Measurements from ENCODE around the gene CNR1. TPM values are rescaled to one million over a fixed set of nuclear protein-coding genes. Genes with fewer than 3 reads are reported as not detected.

CNR1 gene
- total RNA-seq, 4 donors from 2014 or later = 0.38 to 7.2 (median 2.7) TPM

DNA sequence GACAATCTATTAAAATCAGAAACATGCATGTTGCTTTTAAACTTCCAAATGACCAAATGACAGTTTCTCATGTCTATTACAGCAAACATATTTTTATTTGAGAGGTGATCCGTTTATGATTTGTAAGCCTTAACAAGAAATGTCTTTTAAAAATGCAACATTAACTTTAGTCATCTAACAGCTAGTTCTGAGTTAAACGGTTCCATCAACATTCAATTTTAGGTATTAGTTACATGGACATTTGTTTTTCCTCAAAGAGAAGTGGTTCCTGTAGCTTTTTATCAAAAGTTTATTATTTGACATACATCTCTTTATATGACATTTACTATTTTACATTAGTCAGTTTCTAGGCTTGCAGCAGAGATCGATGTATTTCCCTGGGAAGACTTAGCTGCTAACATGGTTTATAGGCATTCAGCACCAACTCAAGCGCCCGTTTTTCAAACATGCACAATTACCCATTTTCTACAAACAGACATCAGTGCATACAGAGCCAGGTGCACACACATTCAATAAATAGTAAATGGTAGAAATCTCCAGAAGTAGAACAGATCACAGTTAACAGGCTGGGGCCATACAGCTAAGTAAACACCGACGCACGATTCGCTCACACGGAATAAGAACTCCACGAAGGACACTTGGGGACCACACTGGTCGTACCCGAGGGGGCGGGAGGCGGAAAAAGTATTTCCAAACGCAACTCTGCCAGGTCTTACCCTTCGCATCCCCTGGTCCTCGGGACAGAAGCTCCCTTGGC lies 882 bp downstream of the CNR1 start:
- WGBS, 2 donors = 6 to 12% methylated on average over 12 to 16 of the region's 18 CpGs
- H3K27me3 ChIP-seq = peaks cover 8 to 86% (median 14%) of the 10 kb centered on the region in 4 donors

DNA sequence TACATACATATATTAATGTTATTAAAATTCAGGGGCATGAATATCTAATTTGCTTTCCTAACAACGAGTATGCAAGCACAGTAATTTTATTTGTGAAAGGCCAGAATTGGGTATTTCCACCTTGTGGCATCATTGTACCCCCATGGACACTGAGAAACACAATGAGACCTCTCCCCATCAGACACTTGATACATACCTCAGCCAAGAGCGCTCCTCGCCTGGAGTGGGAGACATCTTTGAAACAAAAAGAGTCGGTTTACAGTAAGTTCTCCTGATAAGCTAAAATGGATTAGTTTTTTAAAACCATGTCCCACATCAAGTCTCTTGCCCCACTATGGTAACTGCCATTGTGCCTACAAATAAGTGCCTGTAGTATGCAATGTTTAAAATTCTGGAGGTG lies 2.1 kb downstream of the CNR1 start:
- intact Hi-C loops (cut with DNase I) = no loop called here
- H3K4me3 ChIP-seq = peak overlapping the region in 2 of 4 donors; percentile 57 to 70
- H3K4me1 ChIP-seq = peaks cover 10 to 25% (median 21%) of the 10 kb centered on the region in 3 donors
- DNase-seq = no peak
- peaks cover 8 to 81% (median 14%) of the 10 kb centered on the region in 4 donors for H3K27me3 ChIP-seq
- 72 to 78% methylated on average over 4 of the region's 4 CpGs for WGBS, 2 donors
- H3K27ac ChIP-seq = no peak overlapping the region
- H3K9me3 ChIP-seq = no peaks in the 10 kb centered on the region
- H3K36me3 ChIP-seq = no peaks in the 10 kb centered on the region
- TF ChIP-seq POLR2A (IDR thresholded peaks at IDR 0.05) = no peak
- TF ChIP-seq, protein P1, sequence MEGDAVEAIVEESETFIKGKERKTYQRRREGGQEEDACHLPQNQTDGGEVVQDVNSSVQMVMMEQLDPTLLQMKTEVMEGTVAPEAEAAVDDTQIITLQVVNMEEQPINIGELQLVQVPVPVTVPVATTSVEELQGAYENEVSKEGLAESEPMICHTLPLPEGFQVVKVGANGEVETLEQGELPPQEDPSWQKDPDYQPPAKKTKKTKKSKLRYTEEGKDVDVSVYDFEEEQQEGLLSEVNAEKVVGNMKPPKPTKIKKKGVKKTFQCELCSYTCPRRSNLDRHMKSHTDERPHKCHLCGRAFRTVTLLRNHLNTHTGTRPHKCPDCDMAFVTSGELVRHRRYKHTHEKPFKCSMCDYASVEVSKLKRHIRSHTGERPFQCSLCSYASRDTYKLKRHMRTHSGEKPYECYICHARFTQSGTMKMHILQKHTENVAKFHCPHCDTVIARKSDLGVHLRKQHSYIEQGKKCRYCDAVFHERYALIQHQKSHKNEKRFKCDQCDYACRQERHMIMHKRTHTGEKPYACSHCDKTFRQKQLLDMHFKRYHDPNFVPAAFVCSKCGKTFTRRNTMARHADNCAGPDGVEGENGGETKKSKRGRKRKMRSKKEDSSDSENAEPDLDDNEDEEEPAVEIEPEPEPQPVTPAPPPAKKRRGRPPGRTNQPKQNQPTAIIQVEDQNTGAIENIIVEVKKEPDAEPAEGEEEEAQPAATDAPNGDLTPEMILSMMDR (IDR thresholded peaks at IDR 0.05) = no peak

More for the DNA sequence above, 882 bp downstream of the CNR1 start:
- Histone ChIP-seq H3K27ac (peak overlapping the region in 2 of 4 donors; percentile 61 to 75), H3K9me3 (no peaks in the 10 kb centered on the region), H3K36me3 (no peaks in the 10 kb centered on the region), H3K4me3 (peak overlapping the region; percentile 36 to 70 (median 55)), H3K4me1 (peaks cover 10 to 25% (median 21%) of the 10 kb centered on the region in 3 donors)
- no peak for DNase-seq
- TF ChIP-seq, protein P1 (IDR thresholded peaks at IDR 0.05) = no peak
- intact Hi-C loops (cut with DNase I) = no loop called here

DNA sequence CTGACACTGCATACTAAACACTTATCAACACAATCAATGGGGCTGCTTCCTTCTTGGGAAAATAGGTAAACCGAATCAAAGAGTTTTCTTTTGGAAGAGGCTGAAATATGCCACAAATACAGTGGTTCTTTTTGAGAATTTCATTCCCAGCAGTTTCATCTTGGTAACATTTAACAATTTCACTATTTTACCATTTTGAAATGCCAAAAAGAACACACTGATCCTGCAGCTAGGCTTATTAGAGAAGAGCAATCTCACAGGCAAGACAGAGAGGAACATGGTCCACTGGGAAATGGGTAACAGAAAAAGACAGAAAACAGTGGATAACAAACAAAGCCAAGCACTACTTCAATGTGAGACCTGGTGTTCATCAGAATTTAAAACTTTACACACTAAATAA lies 2.5 kb downstream of the CNR1 start:
- 56 to 82% methylated on average over 1 of the region's 1 CpG for WGBS, 2 donors
- Histone ChIP-seq H3K27me3 (peaks cover 8 to 76% (median 14%) of the 10 kb centered on the region in 4 donors), H3K27ac (no peak overlapping the region), H3K4me3 (peak overlapping the region in 2 of 4 donors; percentile 57 to 70), H3K36me3 (no peaks in the 10 kb centered on the region), H3K9me3 (no peaks in the 10 kb centered on the region), H3K4me1 (peaks cover 10 to 25% (median 21%) of the 10 kb centered on the region in 3 donors)
- intact Hi-C loops (cut with DNase I) = no loop called here
- DNase-seq = no peak
- TF ChIP-seq, protein P1 (IDR thresholded peaks at IDR 0.05) = no peak
- no peak for TF ChIP-seq POLR2A (IDR thresholded peaks at IDR 0.05)

DNA sequence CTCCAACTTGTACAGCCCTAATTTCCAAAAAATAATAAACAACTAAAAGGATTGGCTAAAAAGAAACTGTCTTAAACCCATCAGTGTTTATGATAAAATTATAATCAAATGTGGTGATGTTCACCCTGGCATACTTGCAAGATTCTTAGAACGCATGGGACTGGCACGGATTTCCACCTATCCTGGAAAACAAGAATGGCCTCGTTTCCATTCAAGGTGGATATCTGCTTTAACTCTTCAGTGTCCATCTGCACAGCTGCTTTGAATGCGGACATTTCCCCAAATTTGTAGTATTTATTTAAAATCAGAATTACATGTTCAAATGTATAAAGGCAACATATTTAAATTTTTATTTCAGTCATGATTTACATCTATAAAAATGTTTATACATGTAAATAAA lies 4.2 kb downstream of the CNR1 start:
- Histone ChIP-seq H3K4me3 (peak overlapping the region in 1 of 4 donors; percentile 20), H3K4me1 (peaks cover 10 to 18% (median 16%) of the 10 kb centered on the region in 3 donors), H3K27me3 (peaks cover 4 to 59% (median 10%) of the 10 kb centered on the region in 4 donors), H3K36me3 (no peaks in the 10 kb centered on the region), H3K9me3 (no peaks in the 10 kb centered on the region), H3K27ac (no peak overlapping the region)
- WGBS, 2 donors = 39 to 49% methylated on average over 4 of the region's 4 CpGs
- DNase-seq = no peak
- TF ChIP-seq, protein P1 (IDR thresholded peaks at IDR 0.05) = no peak
- TF ChIP-seq POLR2A (IDR thresholded peaks at IDR 0.05) = no peak
- intact Hi-C loops (cut with DNase I) = no loop called here

DNA sequence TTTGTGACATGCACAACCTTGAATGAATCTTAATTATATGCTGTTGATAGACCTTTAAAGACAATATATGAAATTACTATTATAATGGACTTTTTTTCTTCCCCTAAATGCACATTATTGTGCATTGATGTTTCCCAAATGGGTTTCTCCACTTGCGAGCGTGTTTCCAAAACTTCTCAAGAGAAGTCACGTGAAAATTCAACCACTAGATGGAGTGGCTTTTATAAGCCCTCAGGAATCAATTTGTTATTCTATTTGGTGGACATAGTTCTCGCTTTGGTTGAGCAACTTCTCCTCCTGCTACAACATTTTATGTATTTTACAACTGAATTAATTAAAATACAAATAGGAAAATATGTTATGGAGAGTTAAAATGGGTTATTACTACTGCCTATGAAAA lies 9.0 kb downstream of the CNR1 start:
- Histone ChIP-seq H3K4me3 (no peak overlapping the region), H3K36me3 (no peaks in the 10 kb centered on the region), H3K27me3 (peaks cover 0 to 11% (median 0%) of the 10 kb centered on the region in 4 donors), H3K4me1 (no peaks in the 10 kb centered on the region), H3K27ac (no peak overlapping the region), H3K9me3 (no peaks in the 10 kb centered on the region)
- intact Hi-C loops (cut with DNase I) = no loop called here
- TF ChIP-seq POLR2A (IDR thresholded peaks at IDR 0.05) = no peak
- TF ChIP-seq, protein P1 (IDR thresholded peaks at IDR 0.05) = no peak
- 74 to 76% methylated on average over 4 of the region's 4 CpGs for WGBS, 2 donors
- DNase-seq = no peak

All from esophagus squamous epithelium (tissue), 5 donors.